HG03558 (cell line): Measurements from ENCODE around the gene ZNF618.
"Not testable (repeated sequence)": the region's sequence is repeated elsewhere in the genome, so short reads cannot be mapped to it uniquely, and the experiment has no call there.

Experiments
- ATAC-seq: cut with Tn5 transposase; IDR thresholded peaks from one replicate; pipeline ENCODE4 v1.9.1; 2021; ENCODE audit warnings: moderate number of reproducible peaks; ENCODE audit not compliant: unreplicated experiment; ENCODE audit errors: extremely low read depth

ZNF618 gene

DNA sequence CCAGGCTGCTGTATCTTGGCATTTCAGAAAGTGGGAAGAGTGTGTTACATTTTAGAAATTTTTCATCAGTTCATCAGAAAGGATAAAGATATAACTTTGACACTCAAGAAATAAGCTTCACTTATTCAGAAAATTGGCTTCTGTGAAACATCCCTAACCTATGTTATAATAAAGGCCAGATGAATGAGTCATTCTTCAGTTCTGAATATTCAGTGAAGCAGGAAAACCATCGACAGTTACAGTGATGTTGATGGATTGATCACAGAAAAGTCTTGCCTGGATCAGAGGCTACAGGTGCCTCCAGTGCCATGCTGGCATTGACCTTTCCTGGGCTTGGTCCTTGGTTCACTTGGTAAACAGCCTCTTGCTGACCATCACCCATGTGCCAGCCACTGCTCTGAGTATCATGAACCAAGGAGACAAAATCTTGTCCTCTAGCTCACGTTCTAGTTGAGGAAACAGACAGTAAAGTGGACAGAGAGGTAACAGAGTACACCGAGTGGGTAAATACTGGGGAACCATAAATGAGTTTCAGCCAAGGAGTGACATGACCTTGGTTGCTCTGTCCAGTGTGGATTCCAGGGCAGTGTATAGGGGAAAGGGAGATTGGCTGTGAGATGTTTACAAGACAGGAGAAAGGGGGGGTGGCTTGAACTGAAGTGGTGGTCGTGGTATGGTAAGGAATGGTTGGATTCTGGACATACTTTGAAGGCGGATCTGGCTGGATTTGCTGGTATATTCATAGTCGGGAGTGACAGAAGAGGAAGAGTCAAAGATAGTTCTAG is 103.4 kb downstream of the ZNF618 start:
- ATAC-seq, result no peak

DNA sequence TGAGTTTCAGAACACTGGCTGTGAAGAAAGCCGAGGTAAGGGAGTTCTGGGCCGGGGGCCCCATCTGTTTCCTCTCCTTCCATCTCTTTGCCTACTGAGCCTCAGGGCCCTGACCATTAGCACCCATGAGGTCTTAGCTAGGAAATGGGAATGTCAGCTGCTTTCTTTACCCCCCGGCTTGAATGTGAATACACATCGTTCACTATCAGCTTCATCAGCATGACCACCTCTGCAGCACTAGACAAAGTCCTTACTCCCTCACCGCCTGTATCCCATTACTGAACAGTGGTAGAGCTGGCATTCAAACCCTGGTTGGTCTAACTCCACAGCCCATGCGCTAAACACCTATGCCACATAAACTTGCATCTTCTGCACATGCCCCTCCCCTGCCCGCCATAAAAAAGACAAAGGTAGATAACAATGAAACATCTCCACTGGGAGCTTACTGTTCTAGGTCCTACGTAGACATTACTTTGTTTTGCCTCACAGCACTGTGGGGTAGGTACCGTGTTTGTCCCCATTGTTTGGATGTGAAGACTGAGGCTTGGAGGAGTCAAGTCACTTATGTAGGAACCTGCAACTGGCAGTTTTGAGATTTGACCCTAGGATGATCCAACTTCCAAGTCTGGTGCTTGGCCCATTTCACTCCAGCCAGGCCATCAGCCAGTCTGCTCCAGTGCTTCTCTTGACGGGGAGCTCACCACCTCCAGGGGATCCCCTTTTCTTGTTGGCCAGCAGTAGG is 108.7 kb downstream of the ZNF618 start:
- no peak for ATAC-seq

DNA sequence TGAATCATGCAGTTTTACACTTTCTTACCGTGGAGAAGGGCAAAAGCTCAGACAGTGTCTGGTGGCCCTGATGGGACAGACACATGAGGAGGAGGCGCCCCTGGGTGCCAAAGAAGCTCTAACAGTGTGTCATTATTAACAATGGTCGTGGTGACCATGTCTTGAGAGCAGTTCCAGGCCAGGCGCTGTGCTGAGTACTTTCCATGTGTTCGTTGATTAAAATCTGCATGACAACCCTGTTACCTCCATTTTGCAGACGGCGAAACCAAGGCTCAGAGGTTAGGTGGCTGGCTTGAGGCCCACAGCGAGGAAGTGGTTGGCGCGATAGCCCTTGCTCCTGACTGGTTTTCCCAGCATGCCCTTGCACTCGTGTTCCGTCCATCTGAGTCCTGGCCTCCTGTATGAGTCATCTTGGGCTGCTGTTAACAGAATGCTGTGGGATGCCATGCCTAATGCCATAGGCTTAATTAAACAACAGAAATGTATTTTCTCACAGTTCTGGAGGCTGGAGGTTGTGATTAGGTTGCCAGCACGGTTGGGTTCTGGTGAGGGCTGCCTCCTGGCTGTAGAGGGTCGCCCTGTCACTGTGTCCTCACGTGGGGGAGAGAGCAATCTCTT is 110.0 kb downstream of the ZNF618 start:
- no peak for ATAC-seq

DNA sequence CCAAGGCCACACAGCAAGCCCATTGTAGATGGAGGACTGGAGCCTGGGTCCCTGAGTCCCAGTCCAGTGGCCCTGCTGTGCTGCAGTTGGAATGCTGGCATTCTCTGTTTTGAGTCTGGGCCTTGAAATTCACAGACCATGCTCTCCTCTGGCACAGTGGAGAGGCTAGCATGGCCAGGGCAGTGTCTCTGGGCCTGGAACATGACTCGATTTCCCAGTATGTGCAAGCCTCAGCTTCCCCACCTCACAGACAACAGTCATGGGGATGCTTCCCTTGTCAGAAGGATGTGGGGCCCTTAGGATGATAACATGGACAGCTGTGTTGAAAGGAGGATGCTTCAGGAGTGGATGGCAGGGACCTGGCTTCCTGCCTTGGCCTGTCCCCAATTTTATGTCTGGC is 110.8 kb downstream of the ZNF618 start:
- ATAC-seq, result no peak

DNA sequence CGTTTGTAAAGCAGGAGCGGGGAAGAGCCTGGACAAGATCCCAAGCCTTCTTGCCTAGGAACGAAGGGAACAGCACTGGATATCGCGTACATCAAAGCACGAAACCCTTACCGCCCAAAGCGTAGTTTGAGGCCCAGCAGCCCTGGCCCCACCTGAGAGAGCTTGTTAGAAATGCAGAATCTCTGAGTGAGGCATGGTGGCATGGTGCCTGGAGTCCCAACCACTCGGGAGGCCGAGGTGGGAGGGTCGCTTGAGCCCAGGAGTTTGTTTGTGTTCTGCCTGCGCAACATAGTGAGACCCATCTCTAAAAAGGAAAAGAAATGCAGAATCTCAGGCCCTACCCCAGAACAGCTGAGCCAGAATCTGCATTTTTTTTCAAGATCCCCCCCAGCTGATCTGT is 111.4 kb downstream of the ZNF618 start:
- ATAC-seq, result no peak

- no peak for ATAC-seq
Observed at GRCh38 chr9:113988385-113989016, 112.4 kb downstream of the ZNF618 start.

DNA sequence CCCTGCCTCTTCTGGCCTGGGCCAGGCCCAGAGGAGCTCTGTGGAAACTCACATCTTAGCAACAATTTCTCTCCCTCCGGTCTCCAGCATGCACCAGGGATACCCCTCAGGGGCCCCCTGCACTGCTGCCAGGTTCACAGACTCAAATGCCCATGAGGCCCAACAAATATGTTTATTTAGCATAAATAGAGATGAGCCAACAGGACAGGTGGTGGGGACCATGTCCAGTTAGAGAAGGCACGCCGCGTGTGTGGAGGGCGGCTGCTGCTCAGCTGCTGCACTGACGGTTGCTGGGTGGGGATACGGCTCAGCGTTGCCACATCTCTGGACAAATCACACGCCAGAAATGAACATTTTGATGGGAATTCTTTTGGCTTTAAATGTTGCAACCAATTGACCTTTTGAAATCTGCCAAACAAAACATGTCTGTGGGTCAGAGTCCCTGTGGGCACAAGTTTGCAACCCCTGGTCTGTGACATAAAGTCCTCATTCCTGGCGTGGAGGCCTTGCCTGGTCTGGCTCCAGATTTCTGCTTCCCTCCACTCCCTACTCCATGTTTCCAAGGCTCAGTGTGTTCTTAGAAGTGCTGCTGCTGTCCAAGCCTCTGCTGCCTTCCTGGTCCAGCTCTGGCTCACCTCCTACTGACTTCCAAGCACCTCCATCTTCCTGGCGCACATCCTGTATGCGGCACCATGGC is 113.1 kb downstream of the ZNF618 start:
- no peak for ATAC-seq

- ATAC-seq, result no peak
Observed at GRCh38 chr9:113989714-113990569, 113.8 kb downstream of the ZNF618 start.

DNA sequence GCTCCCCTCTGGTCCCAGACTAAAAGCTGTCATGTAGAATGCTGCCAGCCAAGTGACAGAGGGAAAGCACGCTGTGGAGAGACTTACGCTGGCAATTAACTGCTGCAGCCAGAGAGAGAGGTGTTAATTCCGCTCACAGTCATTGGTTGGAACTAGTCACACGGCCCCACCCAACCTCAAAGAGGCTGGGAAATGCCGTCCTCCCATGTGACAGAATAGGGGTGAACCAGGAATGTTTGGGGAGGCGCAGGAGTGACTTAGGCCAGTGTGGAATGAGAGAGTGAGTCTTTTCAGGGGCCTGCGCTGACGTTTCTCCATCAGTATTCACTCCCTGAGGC is 114.4 kb downstream of the ZNF618 start:
- ATAC-seq, result no peak

GRCh38 chr9:113990975-113991471 is 114.9 kb downstream of the ZNF618 start:
- no peak for ATAC-seq

DNA sequence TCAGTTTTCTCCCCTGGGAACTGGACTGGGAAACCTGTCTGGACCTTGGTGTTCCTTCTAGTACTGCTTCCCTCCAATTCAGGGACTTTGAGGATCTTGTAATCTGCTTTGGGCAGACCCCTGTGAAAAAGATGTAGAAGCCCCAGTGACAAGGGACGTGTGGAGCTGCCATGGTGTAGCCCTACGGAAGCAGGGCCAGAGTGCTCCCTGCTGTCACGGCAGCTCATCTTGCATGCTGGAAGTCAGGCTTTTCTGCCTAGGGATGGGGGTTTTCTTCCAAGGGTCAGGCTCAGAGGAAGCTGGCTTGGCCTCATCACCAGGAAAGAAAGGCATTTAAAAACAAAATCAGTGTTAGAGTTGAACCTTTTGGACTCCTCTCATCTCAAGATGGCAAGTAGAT is 115.6 kb downstream of the ZNF618 start:
- ATAC-seq, result no peak

DNA sequence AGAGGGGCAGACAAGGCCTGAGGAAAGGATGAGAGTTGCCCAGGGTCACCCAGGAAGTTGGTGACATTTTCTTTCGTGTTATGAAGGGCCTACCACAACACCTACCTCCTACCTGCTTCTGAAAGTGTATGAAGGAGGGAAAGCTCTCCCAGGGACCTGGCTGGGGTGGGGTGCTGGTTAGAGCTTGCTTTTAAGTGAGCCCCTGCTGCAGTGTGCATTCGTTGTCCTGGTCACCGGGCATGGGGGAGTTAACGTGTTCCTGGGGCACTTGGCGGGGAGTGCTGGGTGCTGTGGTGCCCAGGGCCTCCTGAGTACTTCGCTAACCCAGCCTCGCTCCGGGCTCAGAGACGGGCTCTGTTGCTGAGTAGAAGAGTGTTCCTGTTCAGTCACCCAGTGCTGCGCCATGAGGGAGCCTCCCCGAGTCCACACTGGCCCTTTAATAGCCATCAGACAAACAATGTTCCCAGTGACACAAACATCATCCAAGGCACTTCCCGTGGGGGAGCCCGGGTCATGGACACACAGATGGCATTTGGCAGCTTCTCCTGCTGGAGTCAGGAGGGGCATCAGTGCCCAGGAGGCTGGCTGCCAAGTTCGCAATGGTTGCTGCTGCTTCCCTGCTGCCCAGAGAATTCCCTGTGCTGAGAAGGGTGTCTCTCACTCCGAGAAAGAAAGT is 116.3 kb downstream of the ZNF618 start:
- ATAC-seq, result no peak

GRCh38 chr9:113992994-113993393 is 116.9 kb downstream of the ZNF618 start:
- ATAC-seq, result no peak

DNA sequence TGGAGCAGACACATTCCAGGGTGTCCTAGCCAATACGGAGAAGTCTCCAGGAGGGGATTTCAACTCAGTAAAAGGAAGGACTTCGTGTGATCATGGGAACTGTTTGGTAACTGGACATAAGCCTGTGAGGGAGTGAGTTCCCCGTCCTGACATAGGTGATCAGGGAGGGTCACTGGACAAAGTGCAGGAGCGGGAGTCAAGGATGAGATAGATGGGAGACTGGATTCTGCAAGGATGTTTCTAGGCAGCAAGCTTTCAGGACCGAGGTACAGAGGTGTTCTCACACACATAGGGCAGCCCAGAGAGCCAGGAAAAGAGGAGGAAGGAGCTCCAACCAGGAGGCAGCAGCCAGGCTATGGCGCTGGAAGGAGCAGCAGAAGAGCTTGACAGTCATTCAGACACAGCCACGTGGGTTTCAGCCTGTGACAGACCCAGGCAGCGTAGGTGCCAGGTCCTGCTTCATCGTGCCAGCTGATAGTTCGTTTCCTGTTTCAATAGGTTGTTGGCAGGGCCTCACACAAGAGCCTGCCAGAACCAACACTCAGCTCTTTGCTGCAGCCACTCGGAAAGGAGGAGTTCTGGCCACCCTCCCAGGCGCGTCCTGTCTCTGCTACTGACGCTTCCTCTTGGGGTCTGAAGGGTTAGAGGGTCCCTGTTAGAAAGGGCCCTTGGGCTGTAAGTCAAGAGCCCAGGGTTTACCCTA is 117.9 kb downstream of the ZNF618 start:
- ATAC-seq, result no peak

DNA sequence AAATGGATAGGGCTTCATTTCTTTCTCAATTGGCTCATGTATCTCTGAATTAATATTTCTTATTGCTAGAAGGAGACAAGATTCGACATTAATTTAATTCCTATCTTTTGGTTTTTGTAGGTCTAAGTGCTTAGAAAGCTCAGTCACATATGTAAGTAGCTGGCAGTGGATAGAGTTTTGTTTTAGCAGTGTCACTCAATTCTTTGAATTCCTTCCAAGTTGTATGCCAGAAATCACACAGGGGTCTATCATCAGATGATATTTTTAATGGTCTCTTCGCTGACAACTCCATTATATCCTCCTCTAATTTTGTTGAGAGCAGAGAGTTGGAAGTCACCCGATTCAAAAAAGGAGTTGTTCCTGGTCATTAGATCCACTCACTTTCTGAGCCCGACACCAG is 119.3 kb downstream of the ZNF618 start:
- ATAC-seq, result no peak

DNA sequence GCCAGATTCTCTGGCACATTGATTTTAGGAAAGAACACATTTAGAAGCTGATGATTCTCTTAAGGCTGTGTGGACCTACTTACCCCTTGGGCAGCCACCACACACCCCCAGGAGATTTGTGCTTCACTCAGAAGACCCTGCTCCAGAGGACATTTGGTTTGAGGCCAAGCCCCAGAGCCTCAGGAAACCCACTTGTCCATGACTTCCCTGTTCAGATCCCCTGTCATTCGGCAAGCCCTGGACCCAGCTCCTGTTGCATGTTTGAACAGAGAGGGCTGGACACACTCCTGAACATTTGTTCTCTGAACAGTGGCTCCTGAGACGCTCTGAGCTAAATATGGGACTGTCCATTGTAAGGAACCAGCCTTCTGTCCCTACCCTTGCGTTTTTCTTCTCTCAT is 119.9 kb downstream of the ZNF618 start:
- ATAC-seq, result no peak

GRCh38 chr9:113996531-113997001 is 120.5 kb downstream of the ZNF618 start:
- ATAC-seq, result no peak

- ATAC-seq, result not testable (repeated sequence)
Observed at GRCh38 chr9:113997064-113997463, 121.0 kb downstream of the ZNF618 start.
